GM12892 (cell line): Measurements from ENCODE around the gene SH3D19.
"Not testable (repeated sequence)": the region's sequence is repeated elsewhere in the genome, so short reads cannot be mapped to it uniquely, and the experiment has no call there.

Experiments used
- DNase-seq: peaks from one replicate; pipeline ENCODE4 v3.0.0; 2011; ENCODE audit not compliant: insufficient read length
- FAIRE-seq: peaks from 2 replicates; lab custom pipeline; 2011; peaks lifted over from hg19 to GRCh38; lab: Jason Lieb, UNC
- POLR2A ChIP-seq: IDR thresholded peaks from 2 replicates; pipeline ENCODE4 v1.6.1; 2011; ENCODE audit warnings: low read depth, low read length, control low read depth
- POLR2AphosphoS5 ChIP-seq: IDR thresholded peaks from 2 replicates; pipeline ENCODE4 v1.6.1; 2011; ENCODE audit warnings: low read depth, low read length, control low read depth
- TAF1 ChIP-seq: IDR thresholded peaks from 2 replicates; pipeline ENCODE4 v1.6.1; 2011; ENCODE audit warnings: low read depth, mild to moderate bottlenecking, control low read depth, low read length, borderline replicate concordance

The SH3D19 gene

DNA sequence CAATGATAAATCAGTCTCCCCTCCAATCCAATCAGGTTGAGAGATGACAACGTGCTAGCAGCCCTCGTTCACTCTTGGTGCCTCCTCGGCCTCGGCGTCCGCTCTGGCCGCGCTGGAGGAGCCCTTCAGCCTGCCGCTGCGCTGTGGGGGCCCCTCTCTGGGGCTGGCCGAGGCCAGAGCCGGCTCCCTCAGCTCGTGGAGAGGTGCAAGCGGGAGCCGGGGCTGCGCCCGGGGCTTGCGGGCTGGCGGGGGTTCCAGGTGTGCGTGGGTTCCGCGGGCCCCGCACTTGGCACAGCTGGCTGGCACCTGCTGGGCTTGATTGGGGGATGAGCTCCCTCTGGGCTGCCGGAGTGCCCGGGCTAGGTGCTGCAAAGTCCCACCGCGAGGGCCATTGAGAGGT lies 89.4 kb downstream of the SH3D19 start:
- no peak for TF ChIP-seq TAF1
- TF ChIP-seq POLR2A = no peak
- TF ChIP-seq POLR2AphosphoS5 = no peak
- FAIRE-seq (no peak), DNase-seq (no peak)

DNA sequence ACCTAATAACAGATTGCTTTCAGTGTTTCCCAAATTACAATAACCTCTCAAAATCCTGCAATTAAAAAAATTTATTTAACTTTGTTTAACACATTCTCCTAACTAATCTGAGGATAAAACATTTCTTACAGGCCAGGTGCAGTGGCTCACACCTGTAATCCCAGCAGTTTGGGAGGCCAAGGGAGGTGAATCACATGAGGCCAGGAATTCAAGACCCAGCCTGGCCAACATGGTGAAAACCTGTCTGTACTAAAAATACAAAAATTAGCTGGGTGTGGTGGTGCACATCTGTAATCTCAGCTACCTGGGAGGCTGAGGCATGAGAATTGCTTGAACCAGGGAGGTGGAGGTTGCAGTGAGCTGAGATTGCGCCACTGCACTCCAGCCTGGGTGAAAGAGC lies 90.0 kb downstream of the SH3D19 start:
- not testable (repeated sequence) for DNase-seq, FAIRE-seq

DNA sequence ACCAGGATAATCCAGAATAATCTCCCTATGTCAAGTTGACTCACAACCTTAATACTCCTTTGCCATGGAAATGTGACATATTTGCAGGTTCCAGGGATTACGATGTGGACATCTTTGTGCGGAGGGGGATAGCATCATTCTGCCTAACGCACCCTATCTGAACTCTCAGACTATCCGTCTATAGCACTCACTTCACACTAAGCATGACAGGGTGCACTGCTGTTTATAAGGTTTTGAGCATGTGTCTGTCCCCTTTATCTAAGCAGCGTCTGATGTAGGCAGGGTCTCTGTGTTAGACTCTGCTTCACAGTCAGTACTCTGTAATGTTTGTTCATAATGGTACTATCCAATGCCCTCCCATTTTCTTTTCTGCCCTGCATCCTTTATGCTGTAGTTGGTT lies 91.8 kb downstream of the SH3D19 start:
- DNase-seq (no peak), FAIRE-seq (no peak)
- TF ChIP-seq POLR2AphosphoS5 (no peak), TAF1 (no peak), POLR2A (no peak)

- FAIRE-seq = no peak
- DNase-seq = no peak
- TF ChIP-seq POLR2A (no peak), TAF1 (no peak), POLR2AphosphoS5 (no peak)
Observed at GRCh38 chr4:151231915-151232595, 93.3 kb downstream of the SH3D19 start.

DNA sequence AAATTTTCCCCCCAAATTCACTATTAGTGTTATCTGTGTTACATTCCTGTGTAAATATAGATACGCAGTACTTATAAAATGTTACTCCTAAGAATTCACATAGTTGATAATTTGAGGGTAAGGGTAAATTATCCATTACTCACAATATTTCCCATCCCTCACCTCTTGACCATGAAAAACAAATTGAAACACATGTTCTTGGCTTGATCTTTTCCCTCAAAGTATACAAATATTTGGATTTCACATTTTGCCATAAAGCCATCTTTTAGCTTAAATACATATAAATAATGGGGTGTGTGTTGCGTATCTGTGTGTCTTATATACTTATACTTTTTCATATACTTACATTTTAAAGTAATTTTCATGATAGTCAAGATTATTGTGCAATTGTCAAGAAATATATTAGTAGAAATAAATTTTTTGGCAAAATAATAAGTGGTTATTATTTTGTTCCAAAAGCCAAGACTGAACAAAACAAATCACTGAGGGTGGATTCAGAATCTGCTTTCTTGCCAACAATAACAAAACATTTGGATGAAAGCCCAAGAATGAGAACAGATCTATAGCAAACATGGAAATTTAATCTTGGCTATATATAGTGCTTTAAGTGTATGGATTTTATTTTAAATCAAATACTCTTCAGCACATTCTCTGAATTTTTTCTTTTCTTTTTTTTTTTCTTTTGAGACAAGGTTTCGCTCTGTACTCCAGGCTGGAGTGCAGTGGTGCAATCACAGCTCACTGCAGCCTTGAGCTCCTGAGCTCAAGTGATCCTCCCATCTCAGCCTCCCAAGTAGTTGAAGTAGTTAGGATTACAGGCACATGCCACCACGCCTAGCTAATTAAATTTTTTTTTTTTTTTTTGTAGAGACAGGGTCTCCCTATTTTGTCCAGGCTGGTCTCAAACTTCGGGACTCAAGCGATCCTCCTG lies 97.0 kb downstream of the SH3D19 start:
- FAIRE-seq (no peak), DNase-seq (no peak)
- TF ChIP-seq TAF1 = no peak
- TF ChIP-seq POLR2AphosphoS5 = no peak

DNA sequence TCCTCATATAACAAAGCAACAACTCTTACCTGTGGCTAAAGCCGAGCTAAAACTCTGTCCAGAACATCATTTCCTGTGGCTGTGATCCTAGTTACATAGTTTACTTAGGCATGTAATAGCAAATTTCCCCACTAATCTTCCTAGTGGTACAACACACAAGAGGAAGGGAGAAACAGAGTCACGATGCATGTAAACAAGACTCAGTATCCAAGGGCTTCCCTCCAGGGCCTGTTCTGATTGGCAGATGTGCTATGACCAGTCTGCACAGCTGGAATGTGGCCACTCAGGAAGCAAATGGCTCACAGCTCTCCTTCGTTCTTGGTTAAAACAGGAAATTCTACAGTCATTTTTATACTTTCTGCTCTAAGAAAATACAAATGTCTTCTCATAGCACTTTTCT lies 97.7 kb downstream of the SH3D19 start:
- no peak for TF ChIP-seq TAF1
- TF ChIP-seq POLR2A = no peak
- no peak for TF ChIP-seq POLR2AphosphoS5
- FAIRE-seq (no peak), DNase-seq (no peak)

- TF ChIP-seq POLR2AphosphoS5 (no peak), TAF1 (no peak), POLR2A (no peak)
- FAIRE-seq = no peak
- no peak for DNase-seq
Observed at GRCh38 chr4:151227172-151227571, 98.2 kb downstream of the SH3D19 start.

- FAIRE-seq = no peak
- no peak for DNase-seq
- TF ChIP-seq POLR2AphosphoS5 = no peak
- TF ChIP-seq POLR2A = no peak
- TF ChIP-seq TAF1 = no peak
Observed at GRCh38 chr4:151226004-151226932, 99.1 kb downstream of the SH3D19 start.

DNA sequence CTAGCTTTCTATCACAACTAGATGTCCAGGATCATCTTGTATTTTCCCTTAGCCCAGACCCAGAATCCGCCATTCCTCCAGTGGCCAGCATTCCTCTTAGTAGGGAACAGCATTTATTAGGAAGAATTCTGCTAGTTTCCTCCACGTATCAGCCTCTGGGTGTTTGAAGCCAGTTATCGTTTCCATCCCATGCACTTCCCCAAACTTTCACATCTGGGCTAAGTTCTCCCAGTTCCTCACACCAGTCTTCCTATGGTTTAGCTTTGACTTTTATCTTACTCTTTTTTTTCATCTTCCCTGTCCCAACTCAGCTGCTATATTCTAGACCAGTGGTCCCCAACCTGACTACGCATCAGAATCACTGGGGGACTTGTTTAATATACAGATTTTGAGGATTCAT lies 101.9 kb downstream of the SH3D19 start:
- TF ChIP-seq POLR2AphosphoS5 (no peak), POLR2A (no peak), TAF1 (no peak)
- DNase-seq = no peak
- no peak for FAIRE-seq

GRCh38 chr4:151219948-151220347 lies 105.5 kb downstream of the SH3D19 start:
- FAIRE-seq (no peak), DNase-seq (no peak)
- TF ChIP-seq POLR2A (no peak), POLR2AphosphoS5 (no peak), TAF1 (no peak)

- DNase-seq = no peak
- TF ChIP-seq TAF1 = no peak
- no peak for TF ChIP-seq POLR2AphosphoS5
- no peak for TF ChIP-seq POLR2A
- FAIRE-seq = no peak
Observed at GRCh38 chr4:151219091-151219490, 106.3 kb downstream of the SH3D19 start.
